K562 (cell line): Measurements from ENCODE around the gene NRGN.

Experiments
- ARNT ChIP-seq, 2 experiments: fragments of 450-650 bp; IDR thresholded peaks; 2 replicates each; pipeline ENCODE4 v1.6.1; 2016; ENCODE audit warnings: mild to moderate bottlenecking in 1 of 2
- CREB1 ChIP-seq, 2 experiments: sonication (generic) in 1 of 2; formaldehyde crosslinking in 1 of 2; IDR thresholded peaks; 2 replicates each; pipeline versions ENCODE4 v1.6.1 to v1.8.0; 2012 to 2022; ENCODE audit warnings: inconsistent platforms in 1 of 2, mild to moderate bottlenecking in 1 of 2, missing genetic modification reagents in 1 of 2, moderate library complexity in 1 of 2
- MAFG ChIP-seq: fragments of 450-650 bp; conservative IDR thresholded peaks from 2 replicates; pipeline ENCODE4 v1.6.1; 2016; ENCODE audit warnings: missing genetic modification characterization, missing compliant biosample characterization
- PTBP1 ChIP-seq: fragments of 200-400 bp; formaldehyde crosslinking; IDR thresholded peaks from 2 replicates; pipeline ENCODE4 v1.6.1; 2017; ENCODE audit warnings: low read depth, low read length
- SMARCC2 ChIP-seq: fragments of 450-650 bp; IDR thresholded peaks from 2 replicates; pipeline ENCODE4 v1.6.1; 2017; ENCODE audit warnings: antibody characterized with exemption, moderate library complexity, mild to moderate bottlenecking, low read depth
- SREBF2 ChIP-seq: sonication (generic); formaldehyde crosslinking; IDR thresholded peaks from 2 replicates; pipeline ENCODE4 v1.4.0; 2020; ENCODE audit warnings: mild to moderate bottlenecking, missing genetic modification reagents
- TBL1XR1 ChIP-seq, 2 experiments: IDR thresholded peaks; 2 replicates each; pipeline ENCODE4 v1.6.1; 2012; ENCODE audit warnings: improper control_type of control experiment in 2 of 2, low read length in 2 of 2, mild to moderate bottlenecking in 1 of 2
- TF ChIP-seq, protein P1 (sequence below): fragments of 450-650 bp; IDR thresholded peaks from 2 replicates; pipeline ENCODE4 v1.6.1; 2016; ENCODE audit warnings: mild to moderate bottlenecking
- TF ChIP-seq, protein P2 (sequence below), 3 experiments: IDR thresholded peaks in 2 of 3; conservative IDR thresholded peaks in 1 of 3; 2 replicates each; pipeline ENCODE4 v1.5.1; 2011 to 2012; ENCODE audit warnings: low read length in 3 of 3, mild to moderate bottlenecking in 3 of 3, control low read depth in 2 of 3, improper control_type of control experiment in 1 of 3, inconsistent platforms in 1 of 3, low read depth in 1 of 3, mixed read lengths in 1 of 3, moderate library complexity in 1 of 3; ENCODE audit not compliant: insufficient read depth in 2 of 3
- TF ChIP-seq, protein P3 (sequence below): fragments of 450-650 bp; IDR thresholded peaks from 2 replicates; pipeline ENCODE4 v1.6.1; 2017; ENCODE audit warnings: antibody characterized with exemption, mild to moderate bottlenecking

DNA sequence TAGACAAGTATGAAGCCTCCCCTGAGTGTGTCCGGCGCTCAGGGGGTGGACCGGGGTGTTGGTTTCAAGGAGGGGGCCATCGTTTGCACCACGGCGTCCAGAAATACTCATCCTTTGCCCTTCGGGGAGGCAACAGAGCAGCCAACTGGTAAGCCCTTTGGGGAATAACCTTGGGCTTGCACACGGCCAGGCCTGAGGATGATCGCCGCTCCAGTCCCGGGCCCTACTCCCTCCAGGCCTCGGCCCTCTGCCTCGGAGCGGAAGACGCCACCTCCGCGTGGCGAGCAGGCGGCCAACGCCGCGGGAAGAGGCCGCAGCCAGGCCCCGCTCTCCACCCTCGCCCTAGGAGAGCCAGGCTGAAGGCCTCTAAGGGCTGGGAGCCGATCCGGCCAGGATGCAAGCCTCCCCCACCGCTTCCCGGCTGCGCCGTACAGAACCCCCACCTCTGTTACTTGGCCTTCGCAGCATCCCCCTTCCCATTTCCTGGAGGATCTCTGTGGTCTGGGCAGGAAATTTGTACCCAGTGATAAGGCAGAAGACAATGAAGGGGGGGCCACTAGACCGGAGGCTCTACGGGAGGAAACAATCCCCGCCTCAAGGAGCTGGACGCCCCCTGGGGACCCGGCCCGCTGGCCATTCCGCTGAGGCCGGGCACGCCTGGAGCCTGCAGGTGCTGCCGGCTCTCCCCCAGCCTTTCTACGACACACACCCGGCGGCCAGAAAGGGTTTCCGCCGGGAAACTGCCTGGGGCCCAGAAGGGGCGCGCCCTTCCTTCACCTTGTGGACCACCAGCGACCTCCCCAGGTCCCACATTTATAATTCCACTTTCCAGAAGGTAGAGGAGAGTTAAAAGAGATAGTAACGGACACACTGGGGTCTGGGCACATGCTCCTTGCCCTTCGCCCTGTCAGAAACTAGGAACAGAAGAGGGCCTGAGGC is 19.8 kb downstream of the NRGN start:
- TF ChIP-seq TBL1XR1 (IDR thresholded peaks at IDR 0.05; ENCODE audit: low read length in 2 of 2) (no peak), PTBP1 (no peak), SREBF2 (CRISPR knock-in tag) (no peak), MAFG (tag) (no peak), ARNT (IDR thresholded peaks at IDR 0.05) (no peak), SMARCC2 (no peak), CREB1 (IDR thresholded peaks at IDR 0.05) (no peak), CREB1 (CRISPR knock-in tag; IDR thresholded peaks at IDR 0.05) (no peak)
- TF ChIP-seq, protein P1, sequence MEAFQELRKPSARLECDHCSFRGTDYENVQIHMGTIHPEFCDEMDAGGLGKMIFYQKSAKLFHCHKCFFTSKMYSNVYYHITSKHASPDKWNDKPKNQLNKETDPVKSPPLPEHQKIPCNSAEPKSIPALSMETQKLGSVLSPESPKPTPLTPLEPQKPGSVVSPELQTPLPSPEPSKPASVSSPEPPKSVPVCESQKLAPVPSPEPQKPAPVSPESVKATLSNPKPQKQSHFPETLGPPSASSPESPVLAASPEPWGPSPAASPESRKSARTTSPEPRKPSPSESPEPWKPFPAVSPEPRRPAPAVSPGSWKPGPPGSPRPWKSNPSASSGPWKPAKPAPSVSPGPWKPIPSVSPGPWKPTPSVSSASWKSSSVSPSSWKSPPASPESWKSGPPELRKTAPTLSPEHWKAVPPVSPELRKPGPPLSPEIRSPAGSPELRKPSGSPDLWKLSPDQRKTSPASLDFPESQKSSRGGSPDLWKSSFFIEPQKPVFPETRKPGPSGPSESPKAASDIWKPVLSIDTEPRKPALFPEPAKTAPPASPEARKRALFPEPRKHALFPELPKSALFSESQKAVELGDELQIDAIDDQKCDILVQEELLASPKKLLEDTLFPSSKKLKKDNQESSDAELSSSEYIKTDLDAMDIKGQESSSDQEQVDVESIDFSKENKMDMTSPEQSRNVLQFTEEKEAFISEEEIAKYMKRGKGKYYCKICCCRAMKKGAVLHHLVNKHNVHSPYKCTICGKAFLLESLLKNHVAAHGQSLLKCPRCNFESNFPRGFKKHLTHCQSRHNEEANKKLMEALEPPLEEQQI = no peak
- TF ChIP-seq, protein P2, sequence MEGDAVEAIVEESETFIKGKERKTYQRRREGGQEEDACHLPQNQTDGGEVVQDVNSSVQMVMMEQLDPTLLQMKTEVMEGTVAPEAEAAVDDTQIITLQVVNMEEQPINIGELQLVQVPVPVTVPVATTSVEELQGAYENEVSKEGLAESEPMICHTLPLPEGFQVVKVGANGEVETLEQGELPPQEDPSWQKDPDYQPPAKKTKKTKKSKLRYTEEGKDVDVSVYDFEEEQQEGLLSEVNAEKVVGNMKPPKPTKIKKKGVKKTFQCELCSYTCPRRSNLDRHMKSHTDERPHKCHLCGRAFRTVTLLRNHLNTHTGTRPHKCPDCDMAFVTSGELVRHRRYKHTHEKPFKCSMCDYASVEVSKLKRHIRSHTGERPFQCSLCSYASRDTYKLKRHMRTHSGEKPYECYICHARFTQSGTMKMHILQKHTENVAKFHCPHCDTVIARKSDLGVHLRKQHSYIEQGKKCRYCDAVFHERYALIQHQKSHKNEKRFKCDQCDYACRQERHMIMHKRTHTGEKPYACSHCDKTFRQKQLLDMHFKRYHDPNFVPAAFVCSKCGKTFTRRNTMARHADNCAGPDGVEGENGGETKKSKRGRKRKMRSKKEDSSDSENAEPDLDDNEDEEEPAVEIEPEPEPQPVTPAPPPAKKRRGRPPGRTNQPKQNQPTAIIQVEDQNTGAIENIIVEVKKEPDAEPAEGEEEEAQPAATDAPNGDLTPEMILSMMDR (IDR thresholded peaks at IDR 0.05 in 2 of 3, conservative IDR thresholded peaks at IDR 0.05 in 1 of 3; ENCODE audit: insufficient read depth in 2 of 3, low read depth in 1 of 3, low read length in 3 of 3) = no peak
- TF ChIP-seq, protein P3, sequence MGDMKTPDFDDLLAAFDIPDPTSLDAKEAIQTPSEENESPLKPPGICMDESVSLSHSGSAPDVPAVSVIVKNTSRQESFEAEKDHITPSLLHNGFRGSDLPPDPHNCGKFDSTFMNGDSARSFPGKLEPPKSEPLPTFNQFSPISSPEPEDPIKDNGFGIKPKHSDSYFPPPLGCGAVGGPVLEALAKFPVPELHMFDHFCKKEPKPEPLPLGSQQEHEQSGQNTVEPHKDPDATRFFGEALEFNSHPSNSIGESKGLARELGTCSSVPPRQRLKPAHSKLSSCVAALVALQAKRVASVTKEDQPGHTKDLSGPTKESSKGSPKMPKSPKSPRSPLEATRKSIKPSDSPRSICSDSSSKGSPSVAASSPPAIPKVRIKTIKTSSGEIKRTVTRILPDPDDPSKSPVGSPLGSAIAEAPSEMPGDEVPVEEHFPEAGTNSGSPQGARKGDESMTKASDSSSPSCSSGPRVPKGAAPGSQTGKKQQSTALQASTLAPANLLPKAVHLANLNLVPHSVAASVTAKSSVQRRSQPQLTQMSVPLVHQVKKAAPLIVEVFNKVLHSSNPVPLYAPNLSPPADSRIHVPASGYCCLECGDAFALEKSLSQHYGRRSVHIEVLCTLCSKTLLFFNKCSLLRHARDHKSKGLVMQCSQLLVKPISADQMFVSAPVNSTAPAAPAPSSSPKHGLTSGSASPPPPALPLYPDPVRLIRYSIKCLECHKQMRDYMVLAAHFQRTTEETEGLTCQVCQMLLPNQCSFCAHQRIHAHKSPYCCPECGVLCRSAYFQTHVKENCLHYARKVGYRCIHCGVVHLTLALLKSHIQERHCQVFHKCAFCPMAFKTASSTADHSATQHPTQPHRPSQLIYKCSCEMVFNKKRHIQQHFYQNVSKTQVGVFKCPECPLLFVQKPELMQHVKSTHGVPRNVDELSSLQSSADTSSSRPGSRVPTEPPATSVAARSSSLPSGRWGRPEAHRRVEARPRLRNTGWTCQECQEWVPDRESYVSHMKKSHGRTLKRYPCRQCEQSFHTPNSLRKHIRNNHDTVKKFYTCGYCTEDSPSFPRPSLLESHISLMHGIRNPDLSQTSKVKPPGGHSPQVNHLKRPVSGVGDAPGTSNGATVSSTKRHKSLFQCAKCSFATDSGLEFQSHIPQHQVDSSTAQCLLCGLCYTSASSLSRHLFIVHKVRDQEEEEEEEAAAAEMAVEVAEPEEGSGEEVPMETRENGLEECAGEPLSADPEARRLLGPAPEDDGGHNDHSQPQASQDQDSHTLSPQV = no peak
